Sigmoid colon (tissue), 7 donors: Measurements from ENCODE around the gene SMIM13. TPM values are rescaled to one million over a fixed set of nuclear protein-coding genes. Genes with fewer than 3 reads are reported as not detected.

Experiments used
- DNase-seq: peaks from one replicate; pipeline ENCODE4 v3.0.0-alpha.2; 2019
- H3K27ac ChIP-seq, 4 donors: fragments of 200-600 bp; sonication (generic); one replicate each; pipeline ENCODE4 v1.5.1; 2016 to 2019; ENCODE audit warnings: mild to moderate bottlenecking in 1 of 4
- H3K27me3 ChIP-seq, 3 donors: fragments of 200-600 bp; sonication (generic); one replicate each; pipeline ENCODE4 v1.5.1; 2019; ENCODE audit warnings: mild to moderate bottlenecking in 1 of 3
- H3K36me3 ChIP-seq, 4 donors: fragments of 200-600 bp; sonication (generic); one replicate each; pipeline ENCODE4 v1.5.1; 2016 to 2019
- H3K4me1 ChIP-seq, 4 donors: fragments of 200-600 bp; sonication (generic); one replicate each; pipeline ENCODE4 v1.5.1; 2017 to 2019
- H3K4me3 ChIP-seq, 4 donors: fragments of 200-600 bp; sonication (generic); one replicate each; pipeline ENCODE4 v1.5.1; 2017 to 2019; ENCODE audit warnings: mild to moderate bottlenecking in 2 of 4, moderate library complexity in 1 of 4
- H3K9me3 ChIP-seq, 4 donors: fragments of 200-600 bp in 3 of 4; sonication (generic) in 3 of 4; one replicate each; pipeline versions ENCODE4 v1.5.1 to v1.6.1; 2013 to 2019
- EP300 ChIP-seq, 4 donors: sonication (generic); formaldehyde crosslinking; IDR thresholded peaks; one replicate each; pipeline ENCODE4 v1.6.1; 2017; ENCODE audit warnings: antibody characterized with exemption in 4 of 4
- POLR2A ChIP-seq, 2 donors: fragments of 450-650 bp; IDR thresholded peaks; one replicate each; pipeline ENCODE4 v1.6.1; 2016; ENCODE audit warnings: antibody characterized with exemption in 2 of 2, mild to moderate bottlenecking in 2 of 2, moderate library complexity in 2 of 2
- POLR2AphosphoS5 ChIP-seq, 4 donors: sonication (generic); formaldehyde crosslinking; IDR thresholded peaks; one replicate each; pipeline ENCODE4 v1.6.1; 2017; ENCODE audit warnings: antibody characterized with exemption in 4 of 4
- WGBS, 2 donors: extraction: QIAGEN DNeasy Blood & Tissue Kit; methylation state at CpG; one replicate each; pipeline ENCODE4 v1.1.7; 2013; 5-methylcytosine and 5-hydroxymethylcytosine counted together
- intact Hi-C: fragments of 100-400 bp; cut with DNase I; formaldehyde crosslinking; loops from one replicate; pipeline ENCODE4 v1.15.1; 2023
- polyA plus RNA-seq, 3 donors: library from polyadenylated mRNA; stranded (reverse); fragments of 200-250 nt; gene quantifications; one replicate each; pipeline ENCODE4 v1.2.3, GENCODE V29; 2013
- total RNA-seq, 4 donors: library from RNA; depleted of rRNA; stranded (reverse); fragments of >200 nt; gene quantifications; one replicate each; pipeline ENCODE4 v1.1.0, GENCODE V29; 2016
- TF ChIP-seq, protein P1 (sequence below), 4 experiments: fragments of 450-650 bp in 3 of 4; fragments of 200-600 bp in 1 of 4; IDR thresholded peaks; one replicate each; pipeline ENCODE4 v1.5.1; 2016 to 2019; ENCODE audit warnings: antibody characterized with exemption in 4 of 4, mild to moderate bottlenecking in 3 of 4, moderate library complexity in 2 of 4
- donor health status: healthy with polysubstance abuse.
- donor health status: Bipolar disorder and iron deficiency.
- donor health status: healthy.

Gene SMIM13
- total and polyA plus RNA-seq, 7 donors: 1.8 to 12.1 (median 8.7) TPM

DNA sequence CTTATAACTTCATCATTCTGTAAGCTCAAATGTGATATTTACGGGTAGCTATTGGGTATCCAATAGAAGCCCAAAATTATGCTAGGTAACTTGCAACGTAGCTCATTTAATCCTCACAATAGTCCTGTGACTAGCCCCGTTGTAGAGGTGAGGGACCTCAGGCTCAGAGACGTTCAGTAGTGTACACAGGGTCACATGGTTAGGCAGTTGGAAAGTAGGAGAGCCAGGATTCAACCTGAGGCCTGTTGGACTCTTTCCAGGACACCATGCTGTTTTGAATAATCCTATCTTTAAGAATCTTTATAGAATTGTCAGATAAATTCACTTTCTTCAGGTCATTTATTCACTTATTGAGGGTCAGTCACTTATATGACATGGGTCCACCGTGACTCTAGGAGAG, 40.3 kb upstream of the SMIM13 start:
- H3K27ac ChIP-seq: no peak overlapping the region
- no peak for TF ChIP-seq EP300 (IDR thresholded peaks at IDR 0.05)
- no peak for TF ChIP-seq POLR2A (IDR thresholded peaks at IDR 0.05)
- WGBS, 2 donors: 75 to 83% methylated on average over 5 of the region's 5 CpGs
- no peak overlapping the region for H3K4me3 ChIP-seq
- H3K4me1 ChIP-seq: no peaks in the 10 kb centered on the region
- no peaks in the 10 kb centered on the region for H3K36me3 ChIP-seq
- H3K27me3 ChIP-seq: peaks cover 0 to 24% (median 4%) of the 10 kb centered on the region in 3 donors
- no peak for DNase-seq
- no peaks in the 10 kb centered on the region for H3K9me3 ChIP-seq
- intact Hi-C loops: no loop called here

DNA sequence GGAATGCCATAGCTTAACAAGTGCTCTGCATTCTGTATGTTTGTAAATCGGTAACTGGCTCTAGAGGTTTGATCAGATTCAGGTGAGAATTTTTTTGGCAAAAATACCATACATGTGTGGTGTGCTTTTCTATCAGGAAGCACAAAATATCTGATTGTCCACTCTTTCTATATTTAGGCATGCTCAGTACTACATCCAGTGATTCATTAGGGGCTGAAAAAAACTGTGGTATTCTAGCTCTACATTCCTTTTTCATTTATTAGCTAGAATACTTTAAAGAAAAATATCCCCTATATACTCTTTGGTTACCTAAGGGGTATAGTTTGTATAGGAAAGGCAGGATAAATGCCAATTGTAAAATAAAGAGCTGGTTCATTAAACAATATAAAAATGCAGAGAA, 38.9 kb upstream of the SMIM13 start:
- H3K36me3 ChIP-seq: no peaks in the 10 kb centered on the region
- WGBS, 2 donors: 88 to 90% methylated on average over 1 of the region's 1 CpG
- no peak for DNase-seq
- H3K27me3 ChIP-seq: peaks cover 0 to 11% (median 0%) of the 10 kb centered on the region in 3 donors
- H3K27ac ChIP-seq: no peak overlapping the region
- no peaks in the 10 kb centered on the region for H3K9me3 ChIP-seq
- TF ChIP-seq, protein P1, sequence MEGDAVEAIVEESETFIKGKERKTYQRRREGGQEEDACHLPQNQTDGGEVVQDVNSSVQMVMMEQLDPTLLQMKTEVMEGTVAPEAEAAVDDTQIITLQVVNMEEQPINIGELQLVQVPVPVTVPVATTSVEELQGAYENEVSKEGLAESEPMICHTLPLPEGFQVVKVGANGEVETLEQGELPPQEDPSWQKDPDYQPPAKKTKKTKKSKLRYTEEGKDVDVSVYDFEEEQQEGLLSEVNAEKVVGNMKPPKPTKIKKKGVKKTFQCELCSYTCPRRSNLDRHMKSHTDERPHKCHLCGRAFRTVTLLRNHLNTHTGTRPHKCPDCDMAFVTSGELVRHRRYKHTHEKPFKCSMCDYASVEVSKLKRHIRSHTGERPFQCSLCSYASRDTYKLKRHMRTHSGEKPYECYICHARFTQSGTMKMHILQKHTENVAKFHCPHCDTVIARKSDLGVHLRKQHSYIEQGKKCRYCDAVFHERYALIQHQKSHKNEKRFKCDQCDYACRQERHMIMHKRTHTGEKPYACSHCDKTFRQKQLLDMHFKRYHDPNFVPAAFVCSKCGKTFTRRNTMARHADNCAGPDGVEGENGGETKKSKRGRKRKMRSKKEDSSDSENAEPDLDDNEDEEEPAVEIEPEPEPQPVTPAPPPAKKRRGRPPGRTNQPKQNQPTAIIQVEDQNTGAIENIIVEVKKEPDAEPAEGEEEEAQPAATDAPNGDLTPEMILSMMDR (IDR thresholded peaks at IDR 0.05): no peak
- no peak for TF ChIP-seq EP300 (IDR thresholded peaks at IDR 0.05)
- no peak for TF ChIP-seq POLR2AphosphoS5 (IDR thresholded peaks at IDR 0.05)
- TF ChIP-seq POLR2A (IDR thresholded peaks at IDR 0.05): no peak
- H3K4me3 ChIP-seq: no peak overlapping the region
- intact Hi-C loops: no loop called here
- H3K4me1 ChIP-seq: no peaks in the 10 kb centered on the region

DNA sequence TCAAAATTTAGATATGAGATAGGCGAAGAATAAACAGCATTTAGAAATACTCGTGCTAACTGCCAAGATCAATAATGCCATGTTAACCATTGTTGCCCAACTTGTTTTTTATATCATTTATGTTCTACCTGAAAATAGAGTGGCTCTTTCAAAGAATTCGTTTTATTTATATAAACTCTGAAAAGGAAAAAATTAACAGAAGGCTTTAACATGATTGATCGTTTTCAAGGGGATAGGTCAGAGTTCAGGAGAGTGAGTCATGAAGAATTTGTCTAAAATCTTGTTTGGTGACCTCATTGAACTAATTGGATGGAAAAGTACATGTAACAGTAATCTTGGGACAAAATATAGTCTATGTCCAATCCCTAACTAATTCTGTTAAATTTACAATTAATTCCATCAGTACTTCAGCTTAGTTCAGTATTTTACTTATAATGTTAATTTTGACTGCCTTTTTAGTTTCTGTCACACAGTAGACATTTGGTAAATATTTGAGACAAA, 38.5 kb upstream of the SMIM13 start:
- WGBS, 2 donors: 16 to 55% methylated on average over 4 of the region's 4 CpGs
- no peaks in the 10 kb centered on the region for H3K36me3 ChIP-seq
- peaks cover 0 to 6% (median 0%) of the 10 kb centered on the region in 3 donors for H3K27me3 ChIP-seq
- DNase-seq: no peak
- TF ChIP-seq, protein P1 (IDR thresholded peaks at IDR 0.05): no peak
- TF ChIP-seq POLR2AphosphoS5 (IDR thresholded peaks at IDR 0.05) (no peak), EP300 (IDR thresholded peaks at IDR 0.05) (no peak), POLR2A (IDR thresholded peaks at IDR 0.05) (no peak)
- intact Hi-C loops: no loop called here
- no peaks in the 10 kb centered on the region for H3K4me1 ChIP-seq
- no peaks in the 10 kb centered on the region for H3K9me3 ChIP-seq
- no peak overlapping the region for H3K4me3 ChIP-seq
- no peak overlapping the region for H3K27ac ChIP-seq

DNA sequence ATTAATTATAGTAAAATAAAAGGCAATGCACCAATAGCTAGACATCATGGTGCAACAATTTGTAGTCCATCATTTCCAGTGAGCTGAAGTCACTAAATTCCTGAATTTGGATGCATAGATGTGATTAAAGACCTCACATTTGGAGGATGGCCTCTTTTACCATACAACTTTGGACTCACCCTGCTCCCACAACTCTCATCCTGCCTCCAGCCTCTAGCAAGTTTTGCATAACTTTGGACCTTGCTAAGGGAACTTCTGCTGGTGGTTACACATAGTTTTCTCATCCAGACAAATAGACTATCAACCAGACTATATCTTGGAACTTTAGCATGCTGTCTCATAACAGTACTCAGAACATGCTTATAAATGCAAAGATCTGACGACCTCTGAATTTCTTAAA, 36.8 kb upstream of the SMIM13 start:
- WGBS, 2 donors: 71 to 76% methylated on average over 1 of the region's 1 CpG
- no peaks in the 10 kb centered on the region for H3K4me1 ChIP-seq
- H3K4me3 ChIP-seq: no peak overlapping the region
- no peak overlapping the region for H3K27ac ChIP-seq
- intact Hi-C loops: no loop called here
- H3K27me3 ChIP-seq: no peaks in the 10 kb centered on the region
- no peaks in the 10 kb centered on the region for H3K9me3 ChIP-seq
- H3K36me3 ChIP-seq: no peaks in the 10 kb centered on the region
- no peak for DNase-seq
- TF ChIP-seq EP300 (IDR thresholded peaks at IDR 0.05) (no peak), POLR2AphosphoS5 (IDR thresholded peaks at IDR 0.05) (no peak), POLR2A (IDR thresholded peaks at IDR 0.05) (no peak)
- TF ChIP-seq, protein P1 (IDR thresholded peaks at IDR 0.05): no peak

DNA sequence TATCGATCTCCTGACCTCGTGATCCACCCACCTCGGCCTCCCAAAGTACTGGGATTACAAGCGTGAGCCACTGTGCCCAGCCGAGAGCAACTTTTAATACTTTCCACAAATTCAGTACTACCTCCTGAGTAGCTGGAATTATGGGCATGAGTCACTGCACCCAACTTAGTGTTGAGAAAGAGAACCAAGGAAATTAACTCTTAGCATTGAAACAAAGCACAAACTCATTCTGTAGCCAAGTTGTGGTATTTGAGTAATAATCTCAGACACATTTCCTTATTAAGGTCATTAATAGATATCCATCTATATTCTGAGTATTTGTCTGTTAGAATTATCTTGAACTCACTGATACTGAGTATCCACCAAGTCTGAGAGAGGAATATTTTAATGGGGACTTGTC, 35.2 kb upstream of the SMIM13 start:
- Histone ChIP-seq H3K27ac (no peak overlapping the region), H3K9me3 (no peaks in the 10 kb centered on the region), H3K4me1 (no peaks in the 10 kb centered on the region), H3K36me3 (no peaks in the 10 kb centered on the region), H3K27me3 (no peaks in the 10 kb centered on the region), H3K4me3 (no peak overlapping the region)
- intact Hi-C loops: no loop called here
- 96 to 97% methylated on average over 5 of the region's 5 CpGs for WGBS, 2 donors
- no peak for DNase-seq
- TF ChIP-seq POLR2A (IDR thresholded peaks at IDR 0.05) (no peak), POLR2AphosphoS5 (IDR thresholded peaks at IDR 0.05) (no peak)

DNA sequence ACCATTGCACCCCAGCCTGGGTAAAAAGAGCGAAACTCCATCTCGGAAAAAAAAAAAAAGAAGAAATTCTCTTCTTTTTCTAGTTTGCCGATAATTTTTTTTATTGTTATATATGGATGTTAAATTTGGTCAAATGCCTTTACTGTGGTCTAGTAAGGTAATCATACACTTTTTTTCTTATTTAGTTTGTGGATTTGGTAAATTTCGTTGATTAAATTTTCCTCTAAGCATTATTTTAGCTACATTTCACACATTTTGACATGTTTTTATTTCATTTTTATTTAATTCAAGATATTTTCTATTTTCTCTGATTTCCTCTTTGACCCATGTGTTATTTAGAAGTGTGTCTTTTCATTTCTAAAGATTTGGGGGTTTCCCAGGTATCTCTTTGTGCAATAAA, 31.6 kb upstream of the SMIM13 start:
- WGBS, 2 donors: 93 to 95% methylated on average over 4 of the region's 4 CpGs
- H3K4me1 ChIP-seq: no peaks in the 10 kb centered on the region
- no peak overlapping the region for H3K27ac ChIP-seq

More for the DNA sequence above, 31.6 kb upstream of the SMIM13 start:
- intact Hi-C loops: loop anchor here (10.0 kb wide), 1 partner anchor 107 kb away; no protein-coding TSS in a partner anchor
- H3K9me3 ChIP-seq: no peaks in the 10 kb centered on the region
- no peak for DNase-seq
- TF ChIP-seq, protein P1 (IDR thresholded peaks at IDR 0.05): no peak
- TF ChIP-seq EP300 (IDR thresholded peaks at IDR 0.05): no peak
- no peak for TF ChIP-seq POLR2A (IDR thresholded peaks at IDR 0.05)
- no peak for TF ChIP-seq POLR2AphosphoS5 (IDR thresholded peaks at IDR 0.05)
- H3K4me3 ChIP-seq: no peak overlapping the region
- H3K36me3 ChIP-seq: no peaks in the 10 kb centered on the region
- H3K27me3 ChIP-seq: no peaks in the 10 kb centered on the region
